Fibroblast of the conjunctiva (primary cell): ENCODE measurements around the gene PARP8.
"Not testable (repeated sequence)": the region's sequence is repeated elsewhere in the genome, so short reads cannot be mapped to it uniquely, and the experiment has no call there.

ENCODE experiments used
- DNase-seq: peaks from one replicate; pipeline ENCODE4 v3.0.0-alpha.2; 2010; ENCODE audit warnings: low read depth

Gene PARP8

GRCh38 chr5:50727845-50728244 is 61.4 kb downstream of the PARP8 start:
- no peak for DNase-seq

DNA sequence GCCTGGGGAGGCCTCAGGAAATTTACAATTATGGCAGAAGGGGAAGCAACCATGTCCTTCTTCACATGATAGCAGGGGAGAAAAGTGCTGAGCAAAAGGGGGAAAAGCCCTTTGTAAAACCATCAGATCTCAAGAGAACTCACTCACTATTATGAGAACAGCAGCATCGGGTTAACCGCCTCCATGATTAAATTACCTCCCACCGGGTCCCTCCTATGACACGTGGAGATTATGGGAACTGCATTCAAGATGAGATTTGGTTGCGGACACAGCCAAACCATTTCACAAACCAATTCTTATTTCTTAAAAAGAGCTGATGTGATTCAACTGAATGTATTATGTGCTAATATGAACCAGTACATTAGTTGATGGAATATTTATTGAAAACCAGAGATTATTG is 63.9 kb downstream of the PARP8 start:
- DNase-seq, result no peak

- no peak for DNase-seq
Observed at GRCh38 chr5:50730841-50731240, 64.4 kb downstream of the PARP8 start.

GRCh38 chr5:50733741-50734140 is 67.3 kb downstream of the PARP8 start:
- DNase-seq, result no peak

- DNase-seq, result no peak
Observed at GRCh38 chr5:50738864-50739263, 72.4 kb downstream of the PARP8 start.

DNA sequence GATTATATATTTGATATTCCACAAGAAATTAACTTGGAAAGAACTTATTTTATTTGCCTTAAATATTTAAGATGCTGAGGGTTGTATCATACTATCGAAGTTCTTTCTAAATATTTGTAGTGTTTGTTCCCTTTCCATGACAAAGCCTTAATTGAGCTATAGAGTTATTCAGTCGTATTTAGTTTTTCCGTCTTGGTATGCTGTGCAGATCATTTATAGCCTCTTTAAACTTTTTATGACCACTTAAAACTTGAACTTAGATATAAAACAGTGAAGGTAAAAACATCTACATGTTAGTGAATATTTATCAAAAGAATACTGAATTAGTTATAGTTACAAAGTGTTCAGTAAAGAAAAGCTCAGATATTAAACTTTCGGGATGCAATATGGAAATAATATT is 74.4 kb downstream of the PARP8 start:
- no peak for DNase-seq

DNA sequence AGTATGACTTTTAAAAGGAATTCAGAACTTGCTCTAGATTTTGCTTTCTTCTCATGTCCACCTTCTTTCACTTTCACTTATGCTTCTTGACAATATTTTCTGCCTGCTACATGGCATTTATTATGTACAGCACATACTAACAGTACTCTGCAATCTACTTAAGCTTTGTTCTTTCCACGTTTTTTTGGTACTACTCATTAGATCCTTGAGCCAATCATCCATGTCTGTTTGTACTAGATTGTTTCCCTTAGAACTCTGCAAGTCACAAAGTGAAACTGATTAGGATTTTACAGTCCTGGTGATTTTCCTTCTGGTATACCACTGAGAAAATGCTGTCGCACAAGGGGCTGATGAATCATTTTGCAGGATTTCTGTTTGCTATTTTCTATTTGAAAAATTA is 78.3 kb downstream of the PARP8 start:
- no peak for DNase-seq

DNA sequence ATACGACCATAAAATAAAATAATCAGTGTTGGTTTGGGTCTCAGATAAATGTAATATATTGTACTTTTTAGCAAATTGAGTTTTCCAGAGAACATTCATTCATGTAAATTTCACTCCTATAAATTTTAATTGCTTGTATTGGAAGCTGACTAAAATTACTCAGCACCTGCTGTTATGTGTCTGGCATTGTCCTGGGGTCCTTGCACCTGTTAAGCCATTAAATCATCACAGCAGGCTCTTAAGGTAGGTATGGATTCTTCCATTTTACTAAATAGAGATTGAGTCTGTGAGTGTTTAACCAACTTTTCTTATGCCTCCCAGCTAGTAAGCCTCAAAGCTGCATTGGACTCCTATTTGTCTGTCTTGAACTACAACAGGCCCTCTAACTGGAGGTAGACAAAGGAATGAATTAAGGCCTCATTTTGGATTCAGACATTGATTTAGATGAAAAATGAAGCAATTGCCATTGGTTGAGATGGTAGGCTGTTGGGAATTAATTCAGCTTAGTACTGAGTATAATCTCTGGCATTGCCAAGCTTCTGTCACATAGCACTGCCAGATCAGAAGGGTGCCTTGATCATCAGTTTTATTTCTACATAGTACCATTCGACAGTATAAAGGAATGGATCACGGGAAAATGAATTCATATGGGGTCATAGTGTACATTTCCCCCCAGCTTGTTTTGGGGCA is 78.9 kb downstream of the PARP8 start:
- DNase-seq, result no peak

GRCh38 chr5:50749181-50749580 is 82.7 kb downstream of the PARP8 start:
- DNase-seq, result no peak

GRCh38 chr5:50749873-50750272 is 83.4 kb downstream of the PARP8 start:
- DNase-seq, result no peak

DNA sequence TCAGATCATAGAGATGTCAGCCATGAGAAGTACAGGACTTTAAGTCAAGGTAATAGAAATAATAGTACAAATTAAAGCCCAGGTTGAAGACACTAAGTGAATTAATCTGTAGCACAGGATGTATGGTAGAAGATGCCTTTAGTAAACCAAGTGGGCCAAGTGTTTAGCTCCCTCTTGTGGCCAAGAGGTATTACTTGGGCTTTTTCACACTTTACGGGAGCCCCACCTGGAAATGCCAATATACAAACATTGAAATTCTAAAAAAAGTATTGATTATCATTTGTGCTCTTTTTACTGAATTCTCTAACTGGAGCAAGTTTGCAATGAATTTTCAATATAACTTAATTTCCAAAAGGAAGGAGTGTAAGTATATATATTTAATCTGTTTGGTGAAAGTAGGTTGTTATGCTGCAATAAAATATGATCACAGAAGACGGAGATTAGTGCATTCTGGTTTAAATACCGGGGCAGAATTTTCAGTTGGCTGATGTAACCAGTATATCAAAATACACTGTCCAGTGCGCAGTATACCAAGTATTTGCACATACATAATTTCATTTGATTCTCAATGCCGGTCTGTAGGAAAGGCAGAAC is 84.7 kb downstream of the PARP8 start:
- peak; percentile 17 for DNase-seq

DNA sequence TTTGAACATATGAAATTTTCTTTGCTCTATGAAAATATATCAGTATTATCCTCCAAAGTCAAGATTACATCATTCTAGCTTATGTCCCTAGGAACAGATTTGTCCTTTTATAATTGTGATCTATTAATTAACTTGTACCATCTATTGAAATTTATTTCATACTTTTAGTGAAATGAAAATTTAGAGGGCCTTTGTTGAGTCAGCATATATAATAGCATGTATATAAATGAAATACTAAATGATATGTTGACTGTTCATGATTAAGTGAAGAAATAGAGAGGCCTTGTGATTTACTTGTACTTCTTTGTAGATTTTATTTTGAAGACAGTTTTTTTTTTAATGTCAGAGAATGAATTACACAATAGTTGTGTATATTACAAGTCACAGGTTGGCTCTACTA is 86.4 kb downstream of the PARP8 start:
- DNase-seq, result no peak

- DNase-seq, result no peak
Observed at GRCh38 chr5:50759526-50760270, 93.3 kb downstream of the PARP8 start.

DNA sequence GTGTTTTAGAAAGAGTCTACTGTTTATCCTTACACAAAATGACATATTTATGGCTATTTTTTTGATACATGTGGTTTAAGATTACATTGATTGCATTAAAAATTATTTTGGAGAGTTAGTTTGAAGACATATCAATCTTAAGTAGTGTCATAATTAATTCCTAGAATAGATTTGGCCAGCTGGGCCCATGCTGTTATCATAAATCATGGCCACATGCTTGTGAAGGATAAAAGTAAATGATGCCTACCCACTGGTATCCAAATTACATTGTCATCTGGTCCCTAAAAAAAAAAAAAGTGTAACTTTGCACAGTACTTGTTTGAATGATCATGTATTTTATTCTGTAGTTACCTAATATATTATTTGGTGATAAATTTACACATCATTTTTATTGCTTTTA is 96.9 kb downstream of the PARP8 start:
- no peak for DNase-seq

- no peak for DNase-seq
Observed at GRCh38 chr5:50763846-50764245, 97.4 kb downstream of the PARP8 start.

- DNase-seq, result no peak
Observed at GRCh38 chr5:50766042-50766441, 99.6 kb downstream of the PARP8 start.

GRCh38 chr5:50766462-50766861 is 100.0 kb downstream of the PARP8 start:
- no peak for DNase-seq

GRCh38 chr5:50766967-50767366 is 100.5 kb downstream of the PARP8 start:
- DNase-seq, result no peak

DNA sequence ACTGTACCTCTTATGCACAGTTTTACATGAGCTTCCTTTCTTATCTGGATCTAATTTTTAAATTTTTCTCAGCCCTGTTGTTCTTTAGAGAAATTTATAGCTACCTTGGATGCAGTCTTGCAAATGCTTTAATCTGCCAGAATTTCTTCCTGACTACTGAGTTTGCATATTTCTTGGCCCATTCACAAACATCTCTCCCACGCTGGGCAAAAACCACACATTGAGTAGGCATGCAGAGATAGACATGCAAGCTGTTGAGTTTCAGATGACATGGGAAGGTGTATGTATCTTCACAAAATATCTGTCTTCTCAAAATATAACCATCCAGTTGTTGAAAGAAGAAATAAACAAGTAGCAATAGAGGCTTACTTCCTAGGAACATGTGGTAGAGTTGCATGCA is 101.2 kb downstream of the PARP8 start:
- no peak for DNase-seq

DNA sequence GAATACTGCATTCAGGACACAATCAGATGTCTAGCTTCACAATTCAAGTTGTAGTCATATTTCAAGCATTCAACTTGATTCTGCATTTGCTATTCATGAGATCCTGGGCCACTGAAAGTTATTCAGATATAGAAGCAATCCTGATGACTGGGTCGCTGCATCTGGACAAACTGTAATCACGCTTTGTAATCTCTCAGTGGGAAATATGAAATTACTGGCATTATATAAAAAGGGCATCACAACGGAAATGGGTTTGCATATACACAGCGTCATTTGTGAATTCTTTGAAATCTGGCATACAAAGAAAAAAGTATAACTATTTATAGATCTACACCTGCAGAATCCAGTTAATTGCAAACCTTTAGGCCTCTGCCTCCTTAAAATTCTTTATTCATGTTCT is 102.2 kb downstream of the PARP8 start:
- no peak for DNase-seq

DNA sequence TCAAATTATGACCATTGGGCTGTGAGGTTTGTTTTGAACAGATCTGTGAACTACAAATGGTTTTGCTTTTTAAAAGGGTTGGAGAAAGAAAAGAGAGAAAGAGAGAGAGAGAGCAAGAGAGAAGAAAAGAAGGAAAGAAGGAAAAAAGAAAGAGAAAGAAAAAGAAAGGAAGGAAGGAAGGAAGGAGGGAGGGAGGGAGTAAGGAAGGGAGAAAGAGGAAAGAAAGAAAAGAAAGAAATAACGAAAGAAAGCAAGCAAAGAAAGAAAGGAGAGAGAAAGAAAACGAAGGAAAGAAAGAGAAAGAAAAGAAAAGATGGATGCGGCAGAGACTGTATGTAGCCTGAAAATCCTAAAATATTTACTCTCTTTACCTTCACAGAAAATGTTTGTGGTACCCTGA is 104.0 kb downstream of the PARP8 start:
- no peak for DNase-seq

- not testable (repeated sequence) for DNase-seq
Observed at GRCh38 chr5:50774446-50775175, 108.2 kb downstream of the PARP8 start.

DNA sequence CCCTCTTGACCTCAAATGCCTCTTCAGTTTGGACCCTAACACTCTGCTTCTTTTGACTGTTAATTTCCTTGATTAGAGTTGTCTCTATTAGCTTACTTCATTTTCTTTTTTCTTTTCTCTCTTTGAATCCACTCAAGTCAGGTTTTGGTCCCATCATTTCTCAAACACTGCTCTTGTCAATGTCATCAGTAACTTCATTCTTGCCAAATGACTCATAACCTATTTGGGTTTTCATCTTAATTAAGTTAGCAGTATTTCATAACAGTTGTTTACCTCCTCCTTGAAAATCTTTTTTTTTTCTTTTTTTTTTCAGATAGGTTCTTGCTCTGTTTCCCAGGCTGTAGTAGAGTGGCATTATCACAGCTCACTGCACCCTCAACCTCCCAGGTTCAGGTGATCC is 119.6 kb downstream of the PARP8 start:
- no peak for DNase-seq
